GM12878 (cell line): ENCODE measurements around the gene SUGP1.
"Not testable (repeated sequence)": the region's sequence is repeated elsewhere in the genome, so short reads cannot be mapped to it uniquely, and the experiment has no call there.

Source experiments
- CTCF ChIP-seq, 3 experiments: IDR thresholded peaks in 2 of 3; conservative IDR thresholded peaks in 1 of 3; 2 replicates each; pipeline ENCODE4 v1.5.1; 2011; ENCODE audit warnings: low read depth in 3 of 3, low read length in 3 of 3, mild to moderate bottlenecking in 3 of 3, control low read depth in 2 of 3, moderate library complexity in 2 of 3, inconsistent platforms in 1 of 3, mixed read lengths in 1 of 3; ENCODE audit not compliant: control insufficient read depth in 2 of 3, insufficient read depth in 1 of 3; ENCODE audit errors: extremely low read depth in 1 of 3
- DPF2 ChIP-seq: fragments of 450-650 bp; IDR thresholded peaks from 2 replicates; pipeline ENCODE4 v1.6.1; 2017; ENCODE audit warnings: mild to moderate bottlenecking
- JUNB ChIP-seq: IDR thresholded peaks from 2 replicates; pipeline ENCODE4 v1.6.1; 2016; ENCODE audit warnings: antibody characterized with exemption, mild to moderate bottlenecking
- NFXL1 ChIP-seq: fragments of 450-650 bp; IDR thresholded peaks from 2 replicates; pipeline ENCODE4 v1.6.1; 2017; ENCODE audit warnings: antibody characterized with exemption, mild to moderate bottlenecking, borderline replicate concordance
- NFYB ChIP-seq: IDR thresholded peaks from 2 replicates; pipeline ENCODE4 v1.6.1; 2011; ENCODE audit warnings: low read depth, mild to moderate bottlenecking, low read length, improper control_type of control experiment, moderate library complexity; ENCODE audit not compliant: insufficient read depth
- NRF1 ChIP-seq: conservative IDR thresholded peaks from 2 replicates; pipeline ENCODE4 v1.6.1; 2011; ENCODE audit warnings: mild to moderate bottlenecking, low read depth, low read length, improper control_type of control experiment
- POLR2A ChIP-seq: IDR thresholded peaks from 2 replicates; pipeline ENCODE4 v1.6.1; 2011; ENCODE audit warnings: low read depth, mild to moderate bottlenecking, low read length
- POLR2AphosphoS5 ChIP-seq: IDR thresholded peaks from 2 replicates; pipeline ENCODE4 v1.6.1; 2011; ENCODE audit warnings: mild to moderate bottlenecking, low read length, inconsistent platforms
- RBBP5 ChIP-seq: fragments of 200-600 bp; sonication (generic); conservative IDR thresholded peaks from 2 replicates; pipeline ENCODE4 v1.6.1; 2016
- SUZ12 ChIP-seq: fragments of 200-600 bp; sonication (generic); IDR thresholded peaks from one replicate; pipeline ENCODE4 v1.6.1; 2018; ENCODE audit warnings: antibody characterized with exemption, mild to moderate bottlenecking; ENCODE audit not compliant: unreplicated experiment
- ZBED1 ChIP-seq: IDR thresholded peaks from 2 replicates; pipeline ENCODE4 v1.6.1; 2016; ENCODE audit warnings: borderline replicate concordance
- ZBTB33 ChIP-seq: fragments of 450-650 bp; IDR thresholded peaks from 2 replicates; pipeline ENCODE4 v1.6.1; 2017; ENCODE audit warnings: mild to moderate bottlenecking

GRCh38 chr19:19253409-19253808 is 66.9 kb downstream of the SUGP1 start:
- TF ChIP-seq POLR2AphosphoS5; SUZ12; ZBED1; ZBTB33; CTCF (IDR thresholded peaks at IDR 0.05 in 2 of 3, conservative IDR thresholded peaks at IDR 0.05 in 1 of 3; ENCODE audit: control insufficient read depth in 2 of 3, extremely low read depth in 1 of 3, insufficient read depth in 1 of 3, low read depth in 3 of 3, low read length in 3 of 3); POLR2A; NFXL1; NFYB; JUNB; DPF2; RBBP5; NRF1: not testable (repeated sequence)
